ENCODE measurements around the gene ADSL. TPM values are rescaled to one million over a fixed set of nuclear protein-coding genes. Genes with fewer than 3 reads are reported as not detected.
A peak's percentile ranks its signal among the peaks of the same experiment; 100 is the strongest.

Gene ADSL
- polyA plus RNA-seq, 2 donors = 22.0 to 33.3 TPM

GRCh38 chr22:40410731-40411505 lies 64.6 kb downstream of the ADSL start:
- Histone ChIP-seq H3K9me3 (ENCODE audit: control insufficient read depth in 2 of 2, insufficient read depth in 1 of 2, low read depth in 1 of 2, low read length in 1 of 2) (no peaks in the 10 kb centered on the region), H3K27me3 (ENCODE audit: control insufficient read depth in 1 of 2, insufficient read depth in 2 of 2, low read length in 2 of 2) (no peaks in the 10 kb centered on the region), H3K4me1 (ENCODE audit: control insufficient read depth in 2 of 2, insufficient read depth in 2 of 2, low read length in 1 of 2) (peaks cover 0 to 7% of the 10 kb centered on the region in 2 donors), H3K36me3 (ENCODE audit: control insufficient read depth in 2 of 2, insufficient read depth in 2 of 2, low read length in 1 of 2) (peaks cover 33 to 53% of the 10 kb centered on the region in 2 donors), H3K4me3 (ENCODE audit: low read depth in 1 of 2, low read length in 2 of 2) (no peak overlapping the region), H3K27ac (ENCODE audit: low read depth in 2 of 2, low read length in 1 of 2) (no peak overlapping the region)
- WGBS, 2 donors = 90 to 91% methylated on average over 13 of the region's 13 CpGs

- WGBS, 2 donors = 82 to 89% methylated on average over 7 of the region's 7 CpGs
- peaks cover 28 to 52% of the 10 kb centered on the region in 2 donors for H3K36me3 ChIP-seq (ENCODE audit: control insufficient read depth in 2 of 2, insufficient read depth in 2 of 2, low read length in 1 of 2)
- H3K9me3 ChIP-seq (ENCODE audit: control insufficient read depth in 2 of 2, insufficient read depth in 1 of 2, low read depth in 1 of 2, low read length in 1 of 2) = no peaks in the 10 kb centered on the region
- H3K27me3 ChIP-seq (ENCODE audit: control insufficient read depth in 1 of 2, insufficient read depth in 2 of 2, low read length in 2 of 2) = no peaks in the 10 kb centered on the region
- H3K27ac ChIP-seq (ENCODE audit: low read depth in 2 of 2, low read length in 1 of 2) = no peak overlapping the region
- no peak overlapping the region for H3K4me3 ChIP-seq (ENCODE audit: low read depth in 1 of 2, low read length in 2 of 2)
- H3K4me1 ChIP-seq (ENCODE audit: control insufficient read depth in 2 of 2, insufficient read depth in 2 of 2, low read length in 1 of 2) = peaks cover 0 to 7% of the 10 kb centered on the region in 2 donors
Measured at GRCh38 chr22:40411506-40411861, 65.2 kb downstream of the ADSL start.

GRCh38 chr22:40412441-40412840 lies 66.1 kb downstream of the ADSL start:
- Histone ChIP-seq H3K27ac (ENCODE audit: low read depth in 2 of 2, low read length in 1 of 2) (no peak overlapping the region), H3K4me3 (ENCODE audit: low read depth in 1 of 2, low read length in 2 of 2) (no peak overlapping the region), H3K9me3 (ENCODE audit: control insufficient read depth in 2 of 2, insufficient read depth in 1 of 2, low read depth in 1 of 2, low read length in 1 of 2) (no peaks in the 10 kb centered on the region), H3K4me1 (ENCODE audit: control insufficient read depth in 2 of 2, insufficient read depth in 2 of 2, low read length in 1 of 2) (peaks cover 0 to 7% of the 10 kb centered on the region in 2 donors), H3K27me3 (ENCODE audit: control insufficient read depth in 1 of 2, insufficient read depth in 2 of 2, low read length in 2 of 2) (no peaks in the 10 kb centered on the region), H3K36me3 (ENCODE audit: control insufficient read depth in 2 of 2, insufficient read depth in 2 of 2, low read length in 1 of 2) (peaks cover 21 to 42% of the 10 kb centered on the region in 2 donors)
- 82 to 89% methylated on average over 2 of the region's 2 CpGs for WGBS, 2 donors

- no peak overlapping the region for H3K27ac ChIP-seq (ENCODE audit: low read depth in 2 of 2, low read length in 1 of 2)
- H3K9me3 ChIP-seq (ENCODE audit: control insufficient read depth in 2 of 2, insufficient read depth in 1 of 2, low read depth in 1 of 2, low read length in 1 of 2) = no peaks in the 10 kb centered on the region
- H3K27me3 ChIP-seq (ENCODE audit: control insufficient read depth in 1 of 2, insufficient read depth in 2 of 2, low read length in 2 of 2) = no peaks in the 10 kb centered on the region
- 65 to 72% methylated on average over 13 of the region's 13 CpGs for WGBS, 2 donors
- peaks cover 19 to 36% of the 10 kb centered on the region in 2 donors for H3K36me3 ChIP-seq (ENCODE audit: control insufficient read depth in 2 of 2, insufficient read depth in 2 of 2, low read length in 1 of 2)
- peaks cover 0 to 6% of the 10 kb centered on the region in 2 donors for H3K4me1 ChIP-seq (ENCODE audit: control insufficient read depth in 2 of 2, insufficient read depth in 2 of 2, low read length in 1 of 2)
- no peak overlapping the region for H3K4me3 ChIP-seq (ENCODE audit: low read depth in 1 of 2, low read length in 2 of 2)
Measured at GRCh38 chr22:40413873-40414272, 67.6 kb downstream of the ADSL start.

GRCh38 chr22:40414311-40414710 lies 68.0 kb downstream of the ADSL start:
- Histone ChIP-seq H3K27ac (ENCODE audit: low read depth in 2 of 2, low read length in 1 of 2) (no peak overlapping the region), H3K4me1 (ENCODE audit: control insufficient read depth in 2 of 2, insufficient read depth in 2 of 2, low read length in 1 of 2) (peaks cover 0 to 6% of the 10 kb centered on the region in 2 donors), H3K27me3 (ENCODE audit: control insufficient read depth in 1 of 2, insufficient read depth in 2 of 2, low read length in 2 of 2) (no peaks in the 10 kb centered on the region), H3K4me3 (ENCODE audit: low read depth in 1 of 2, low read length in 2 of 2) (no peak overlapping the region), H3K9me3 (ENCODE audit: control insufficient read depth in 2 of 2, insufficient read depth in 1 of 2, low read depth in 1 of 2, low read length in 1 of 2) (no peaks in the 10 kb centered on the region), H3K36me3 (ENCODE audit: control insufficient read depth in 2 of 2, insufficient read depth in 2 of 2, low read length in 1 of 2) (peaks cover 21 to 36% of the 10 kb centered on the region in 2 donors)
- WGBS, 2 donors = 46 to 47% methylated on average over 3 of the region's 3 CpGs

- 78 to 84% methylated on average over 10 of the region's 10 CpGs for WGBS, 2 donors
- Histone ChIP-seq H3K27ac (ENCODE audit: low read depth in 2 of 2, low read length in 1 of 2) (no peak overlapping the region), H3K36me3 (ENCODE audit: control insufficient read depth in 2 of 2, insufficient read depth in 2 of 2, low read length in 1 of 2) (peaks cover 21 to 37% of the 10 kb centered on the region in 2 donors), H3K9me3 (ENCODE audit: control insufficient read depth in 2 of 2, insufficient read depth in 1 of 2, low read depth in 1 of 2, low read length in 1 of 2) (no peaks in the 10 kb centered on the region), H3K4me1 (ENCODE audit: control insufficient read depth in 2 of 2, insufficient read depth in 2 of 2, low read length in 1 of 2) (peaks cover 0 to 6% of the 10 kb centered on the region in 2 donors), H3K27me3 (ENCODE audit: control insufficient read depth in 1 of 2, insufficient read depth in 2 of 2, low read length in 2 of 2) (no peaks in the 10 kb centered on the region), H3K4me3 (ENCODE audit: low read depth in 1 of 2, low read length in 2 of 2) (no peak overlapping the region)
Measured at GRCh38 chr22:40414838-40415505, 68.7 kb downstream of the ADSL start.

GRCh38 chr22:40415531-40416266 lies 69.4 kb downstream of the ADSL start:
- Histone ChIP-seq H3K9me3 (ENCODE audit: control insufficient read depth in 2 of 2, insufficient read depth in 1 of 2, low read depth in 1 of 2, low read length in 1 of 2) (no peaks in the 10 kb centered on the region), H3K36me3 (ENCODE audit: control insufficient read depth in 2 of 2, insufficient read depth in 2 of 2, low read length in 1 of 2) (peaks cover 23 to 39% of the 10 kb centered on the region in 2 donors), H3K27ac (ENCODE audit: low read depth in 2 of 2, low read length in 1 of 2) (peak overlapping the region in 1 of 2 donors; percentile 63), H3K4me3 (ENCODE audit: low read depth in 1 of 2, low read length in 2 of 2) (no peak overlapping the region), H3K27me3 (ENCODE audit: control insufficient read depth in 1 of 2, insufficient read depth in 2 of 2, low read length in 2 of 2) (no peaks in the 10 kb centered on the region), H3K4me1 (ENCODE audit: control insufficient read depth in 2 of 2, insufficient read depth in 2 of 2, low read length in 1 of 2) (peaks cover 0 to 3% of the 10 kb centered on the region in 2 donors)
- 67 to 69% methylated on average over 19 of the region's 19 CpGs for WGBS, 2 donors

GRCh38 chr22:40416267-40416570 lies 69.9 kb downstream of the ADSL start:
- H3K36me3 ChIP-seq (ENCODE audit: control insufficient read depth in 2 of 2, insufficient read depth in 2 of 2, low read length in 1 of 2) = peaks cover 22 to 39% of the 10 kb centered on the region in 2 donors
- H3K4me3 ChIP-seq (ENCODE audit: low read depth in 1 of 2, low read length in 2 of 2) = no peak overlapping the region
- no peak overlapping the region for H3K27ac ChIP-seq (ENCODE audit: low read depth in 2 of 2, low read length in 1 of 2)
- peaks cover 0 to 3% of the 10 kb centered on the region in 2 donors for H3K4me1 ChIP-seq (ENCODE audit: control insufficient read depth in 2 of 2, insufficient read depth in 2 of 2, low read length in 1 of 2)
- no peaks in the 10 kb centered on the region for H3K9me3 ChIP-seq (ENCODE audit: control insufficient read depth in 2 of 2, insufficient read depth in 1 of 2, low read depth in 1 of 2, low read length in 1 of 2)
- 94 to 96% methylated on average over 10 of the region's 10 CpGs for WGBS, 2 donors
- H3K27me3 ChIP-seq (ENCODE audit: control insufficient read depth in 1 of 2, insufficient read depth in 2 of 2, low read length in 2 of 2) = no peaks in the 10 kb centered on the region

GRCh38 chr22:40416636-40417035 lies 70.3 kb downstream of the ADSL start:
- Histone ChIP-seq H3K9me3 (ENCODE audit: control insufficient read depth in 2 of 2, insufficient read depth in 1 of 2, low read depth in 1 of 2, low read length in 1 of 2) (no peaks in the 10 kb centered on the region), H3K27ac (ENCODE audit: low read depth in 2 of 2, low read length in 1 of 2) (no peak overlapping the region), H3K4me1 (ENCODE audit: control insufficient read depth in 2 of 2, insufficient read depth in 2 of 2, low read length in 1 of 2) (peaks cover 0 to 3% of the 10 kb centered on the region in 2 donors), H3K4me3 (ENCODE audit: low read depth in 1 of 2, low read length in 2 of 2) (no peak overlapping the region), H3K27me3 (ENCODE audit: control insufficient read depth in 1 of 2, insufficient read depth in 2 of 2, low read length in 2 of 2) (no peaks in the 10 kb centered on the region), H3K36me3 (ENCODE audit: control insufficient read depth in 2 of 2, insufficient read depth in 2 of 2, low read length in 1 of 2) (peaks cover 20 to 36% of the 10 kb centered on the region in 2 donors)
- 94% methylated on average over 11 of the region's 11 CpGs for WGBS, 2 donors
